Astrocyte (in vitro differentiated cells and primary cell): ENCODE results near the gene TTF1.

Source experiments
- CTCF ChIP-seq: IDR thresholded peaks from 2 replicates; pipeline ENCODE4 v1.5.1; 2011; ENCODE audit warnings: low read depth, mild to moderate bottlenecking, inconsistent platforms, low read length, moderate library complexity; ENCODE audit not compliant: insufficient read depth
- EZH2 ChIP-seq: IDR thresholded peaks from 2 replicates; pipeline ENCODE4 v1.6.1; 2012; ENCODE audit warnings: mild to moderate bottlenecking, low read length, inconsistent platforms; ENCODE audit not compliant: insufficient read depth

DNA sequence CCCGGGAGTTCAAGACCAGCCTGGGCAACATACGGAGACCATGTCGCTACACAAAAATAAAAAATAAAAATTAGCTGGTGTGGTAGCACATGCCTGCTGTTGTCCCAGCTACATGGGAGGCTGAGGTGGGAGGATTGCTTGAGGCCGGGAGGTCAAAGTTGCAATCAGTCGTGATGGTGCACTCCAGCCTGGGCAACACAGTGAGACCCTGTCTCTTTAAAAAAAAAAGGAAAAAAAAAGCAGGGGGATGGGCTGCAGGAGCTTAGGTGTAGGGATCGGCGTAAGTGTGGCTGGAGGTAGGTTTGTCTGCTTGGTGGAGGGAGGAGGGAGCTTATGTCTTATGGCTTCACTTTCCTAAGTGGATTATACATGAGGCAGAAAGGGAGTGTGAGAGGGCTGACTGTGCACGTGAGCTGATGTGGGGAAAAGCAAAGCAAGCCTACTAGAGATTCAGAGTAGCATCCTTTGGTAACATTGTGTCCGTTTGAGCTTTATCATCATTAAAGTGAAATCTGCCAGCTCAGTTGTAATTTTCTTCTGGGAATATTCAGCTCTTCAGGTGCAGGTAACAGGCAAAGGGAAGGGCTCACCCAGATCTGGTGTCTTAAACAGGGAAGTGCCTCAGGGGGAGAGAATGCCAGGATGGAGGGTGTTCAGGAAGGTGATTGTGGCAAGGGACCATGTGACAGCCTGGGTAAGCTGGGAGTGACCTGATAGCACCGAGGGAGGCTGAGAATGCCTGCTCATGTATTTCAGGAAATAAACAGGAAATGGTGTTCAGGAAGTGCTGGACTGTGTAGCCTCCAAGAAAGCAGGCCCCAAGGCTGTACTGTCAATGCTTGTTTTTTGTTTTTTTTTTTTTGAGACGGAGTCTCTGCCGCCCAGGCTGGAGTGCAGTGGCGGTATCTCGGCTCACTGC is 34.2 kb downstream of the TTF1 start:
- TF ChIP-seq CTCF (no peak), EZH2 (no peak)
